SK-N-SH treated with all-trans-retinoic acid at 6 μM for 48 hours (cell line): ENCODE data around the gene CD3E.

Experiments
- ATAC-seq: fragments of 200-7000 bp; cut with Tn5 transposase; 3 replicates; pipeline ENCODE4 v1.9.1; 2020; ENCODE audit warnings: mild to moderate bottlenecking, moderate library complexity
- ARNTL ChIP-seq: fragments of 450-650 bp; formaldehyde crosslinking; IDR thresholded peaks from 2 replicates; pipeline ENCODE4 v1.5.0; 2020; ENCODE audit warnings: low read depth, mild to moderate bottlenecking, moderate library complexity, borderline replicate concordance
- BACH2 ChIP-seq: fragments of 250-450 bp; sonication (Bioruptor Pico); IDR thresholded peaks from 2 replicates; pipeline ENCODE4 v1.9.0; 2021; ENCODE audit warnings: mild to moderate bottlenecking, borderline replicate concordance
- CSDC2 ChIP-seq: fragments of 250-450 bp; sonication (Bioruptor Pico); IDR thresholded peaks from 2 replicates; pipeline ENCODE4 v1.5.0; 2020; ENCODE audit warnings: mild to moderate bottlenecking, moderate library complexity
- ESRRG ChIP-seq: fragments of 250-450 bp; sonication (Bioruptor Pico); IDR thresholded peaks from 2 replicates; pipeline ENCODE4 v1.6.1; 2021; ENCODE audit warnings: mild to moderate bottlenecking
- GLIS3 ChIP-seq: fragments of 250-450 bp; sonication (Bioruptor Pico); IDR thresholded peaks from 2 replicates; pipeline ENCODE4 v1.5.0; 2020; ENCODE audit warnings: mild to moderate bottlenecking, moderate library complexity
- ISL1 ChIP-seq: fragments of 250-450 bp; sonication (Bioruptor Pico); IDR thresholded peaks from 2 replicates; pipeline ENCODE4 v2.1.2; 2022; ENCODE audit warnings: mild to moderate bottlenecking, moderate library complexity
- OSR1 ChIP-seq: fragments of 250-450 bp; sonication (Bioruptor Pico); IDR thresholded peaks from 2 replicates; pipeline ENCODE4 v1.8.0; 2022; ENCODE audit warnings: moderate library complexity, mild to moderate bottlenecking, inconsistent platforms
- PPARA ChIP-seq: fragments of 250-450 bp; sonication (Bioruptor Pico); IDR thresholded peaks from 2 replicates; pipeline ENCODE4 v1.5.0; 2020; ENCODE audit warnings: mild to moderate bottlenecking, borderline replicate concordance
- RARB ChIP-seq: fragments of 250-450 bp; sonication (Bioruptor Pico); IDR thresholded peaks from 2 replicates; pipeline ENCODE4 v1.8.0; 2021; ENCODE audit warnings: mild to moderate bottlenecking, moderate library complexity
- SNAI2 ChIP-seq: fragments of 250-450 bp; sonication (Bioruptor Pico); IDR thresholded peaks from 2 replicates; pipeline ENCODE4 v1.5.0; 2020; ENCODE audit warnings: mild to moderate bottlenecking, moderate library complexity
- TCF4 ChIP-seq: fragments of 250-450 bp; sonication (Bioruptor Pico); IDR thresholded peaks from 2 replicates; pipeline ENCODE4 v1.8.0; 2021; ENCODE audit warnings: mild to moderate bottlenecking, moderate library complexity, borderline replicate concordance
- TOX ChIP-seq: fragments of 250-450 bp; sonication (Bioruptor Pico); IDR thresholded peaks from 2 replicates; pipeline ENCODE4 v1.8.0; 2021; ENCODE audit warnings: mild to moderate bottlenecking, moderate library complexity, borderline replicate concordance
- ZC3H10 ChIP-seq: fragments of 250-450 bp; sonication (Bioruptor Pico); IDR thresholded peaks from 2 replicates; pipeline ENCODE4 v1.5.1; 2021; ENCODE audit warnings: mild to moderate bottlenecking, moderate library complexity
- ZFP3 ChIP-seq: fragments of 250-450 bp; sonication (Bioruptor Pico); IDR thresholded peaks from 2 replicates; pipeline ENCODE4 v1.5.0; 2020; ENCODE audit warnings: mild to moderate bottlenecking, moderate library complexity
- ZNF565 ChIP-seq: fragments of 450-650 bp; formaldehyde crosslinking; conservative IDR thresholded peaks from 2 replicates; pipeline ENCODE4 v1.5.0; 2020; ENCODE audit warnings: low read depth, mild to moderate bottlenecking, moderate library complexity
- ZNF70 ChIP-seq: fragments of 450-650 bp; formaldehyde crosslinking; IDR thresholded peaks from 2 replicates; pipeline ENCODE4 v1.5.0; 2020; ENCODE audit warnings: mild to moderate bottlenecking, moderate library complexity
- ZNF8 ChIP-seq: fragments of 450-650 bp; formaldehyde crosslinking; IDR thresholded peaks from 2 replicates; pipeline ENCODE4 v1.5.0; 2020; ENCODE audit warnings: mild to moderate bottlenecking, moderate library complexity
- TF ChIP-seq, protein P1 (sequence below): fragments of 250-450 bp; sonication (Bioruptor Pico); IDR thresholded peaks from 2 replicates; pipeline ENCODE4 v1.5.1; 2021; ENCODE audit warnings: mild to moderate bottlenecking, moderate library complexity
- TF ChIP-seq, protein P2 (sequence below): fragments of 250-450 bp; sonication (Bioruptor Pico); IDR thresholded peaks from 2 replicates; pipeline ENCODE4 v1.8.0; 2020; ENCODE audit warnings: mild to moderate bottlenecking, moderate library complexity, borderline replicate concordance
- TF ChIP-seq, protein P3 (sequence below): fragments of 250-450 bp; sonication (Bioruptor Pico); IDR thresholded peaks from 2 replicates; pipeline ENCODE4 v1.5.1; 2020; ENCODE audit warnings: low read depth, mild to moderate bottlenecking, moderate library complexity
- TF ChIP-seq, protein P4 (sequence below): fragments of 250-450 bp; sonication (Bioruptor Pico); IDR thresholded peaks from 2 replicates; pipeline ENCODE4 v1.5.0; 2020; ENCODE audit warnings: mild to moderate bottlenecking, moderate library complexity
- TF ChIP-seq, protein P5 (sequence below): fragments of 250-450 bp; sonication (Bioruptor Pico); IDR thresholded peaks from 2 replicates; pipeline ENCODE4 v1.8.0; 2021; ENCODE audit warnings: low read depth, mild to moderate bottlenecking, moderate library complexity, borderline replicate concordance

Gene CD3E

DNA sequence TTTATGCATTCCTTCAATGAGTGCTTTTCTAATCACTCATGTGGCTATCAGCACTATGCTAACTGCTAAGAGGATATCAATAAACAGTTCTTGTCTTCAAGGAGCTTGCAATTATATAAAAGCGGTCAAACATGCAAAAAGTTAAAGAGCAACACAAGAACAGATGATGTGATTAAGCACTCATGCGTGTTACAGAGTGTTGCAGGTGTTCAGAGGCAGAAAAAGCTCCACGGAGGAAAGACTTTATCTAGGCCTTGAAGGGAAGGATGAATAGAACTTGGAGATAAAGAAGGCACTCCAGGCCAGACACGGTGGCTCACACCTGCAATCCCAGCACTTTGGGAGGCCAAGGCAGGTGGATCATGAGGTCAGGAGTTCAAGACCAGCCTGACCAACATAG is 13.6 kb downstream of the CD3E start (continued):
- TF ChIP-seq, protein P1, sequence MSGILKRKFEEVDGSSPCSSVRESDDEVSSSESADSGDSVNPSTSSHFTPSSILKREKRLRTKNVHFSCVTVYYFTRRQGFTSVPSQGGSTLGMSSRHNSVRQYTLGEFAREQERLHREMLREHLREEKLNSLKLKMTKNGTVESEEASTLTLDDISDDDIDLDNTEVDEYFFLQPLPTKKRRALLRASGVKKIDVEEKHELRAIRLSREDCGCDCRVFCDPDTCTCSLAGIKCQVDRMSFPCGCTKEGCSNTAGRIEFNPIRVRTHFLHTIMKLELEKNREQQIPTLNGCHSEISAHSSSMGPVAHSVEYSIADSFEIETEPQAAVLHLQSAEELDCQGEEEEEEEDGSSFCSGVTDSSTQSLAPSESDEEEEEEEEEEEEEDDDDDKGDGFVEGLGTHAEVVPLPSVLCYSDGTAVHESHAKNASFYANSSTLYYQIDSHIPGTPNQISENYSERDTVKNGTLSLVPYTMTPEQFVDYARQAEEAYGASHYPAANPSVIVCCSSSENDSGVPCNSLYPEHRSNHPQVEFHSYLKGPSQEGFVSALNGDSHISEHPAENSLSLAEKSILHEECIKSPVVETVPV: no peak

DNA sequence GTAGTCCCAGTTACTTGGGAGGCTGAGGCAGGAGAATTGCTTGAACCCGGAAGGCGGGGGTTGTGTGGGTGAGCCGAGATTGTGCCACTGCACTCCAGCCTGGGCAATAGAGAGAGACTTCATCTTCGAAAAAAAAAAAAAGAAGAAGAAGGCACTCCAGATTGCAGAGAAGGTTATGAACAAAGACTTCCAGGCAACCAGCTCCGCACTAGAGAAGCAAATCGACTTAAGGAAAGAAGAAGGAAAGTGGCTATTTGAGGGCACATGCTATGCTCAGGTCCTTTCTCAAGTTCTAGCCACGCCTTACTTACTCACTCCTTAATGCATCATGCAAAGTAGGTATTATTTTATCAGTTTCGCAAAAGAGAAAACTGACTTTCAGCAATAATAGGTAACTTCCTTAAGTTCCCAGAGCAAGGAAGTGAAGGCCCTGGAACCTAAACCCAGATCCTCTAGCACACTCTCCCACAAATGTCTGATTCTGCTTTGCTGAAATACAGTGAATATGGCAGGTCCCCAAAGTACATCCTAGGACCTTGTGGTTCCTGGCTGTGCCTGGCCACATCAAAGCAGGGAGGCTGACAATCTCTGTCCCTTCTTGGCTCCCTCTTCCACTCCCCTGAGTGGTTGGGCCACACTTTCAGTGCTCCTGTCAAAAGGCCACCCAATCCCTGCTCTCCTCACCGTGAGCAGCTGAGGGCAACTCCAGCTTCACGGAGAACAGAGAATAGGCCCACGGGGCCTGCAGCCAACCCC is 14.2 kb downstream of the CD3E start:
- ATAC-seq: no peak
- TF ChIP-seq ZC3H10 (CRISPR knock-in tag) (no peak), GLIS3 (CRISPR knock-in tag) (no peak), SNAI2 (CRISPR knock-in tag) (no peak), ZFP3 (no peak)
- TF ChIP-seq, protein P2, sequence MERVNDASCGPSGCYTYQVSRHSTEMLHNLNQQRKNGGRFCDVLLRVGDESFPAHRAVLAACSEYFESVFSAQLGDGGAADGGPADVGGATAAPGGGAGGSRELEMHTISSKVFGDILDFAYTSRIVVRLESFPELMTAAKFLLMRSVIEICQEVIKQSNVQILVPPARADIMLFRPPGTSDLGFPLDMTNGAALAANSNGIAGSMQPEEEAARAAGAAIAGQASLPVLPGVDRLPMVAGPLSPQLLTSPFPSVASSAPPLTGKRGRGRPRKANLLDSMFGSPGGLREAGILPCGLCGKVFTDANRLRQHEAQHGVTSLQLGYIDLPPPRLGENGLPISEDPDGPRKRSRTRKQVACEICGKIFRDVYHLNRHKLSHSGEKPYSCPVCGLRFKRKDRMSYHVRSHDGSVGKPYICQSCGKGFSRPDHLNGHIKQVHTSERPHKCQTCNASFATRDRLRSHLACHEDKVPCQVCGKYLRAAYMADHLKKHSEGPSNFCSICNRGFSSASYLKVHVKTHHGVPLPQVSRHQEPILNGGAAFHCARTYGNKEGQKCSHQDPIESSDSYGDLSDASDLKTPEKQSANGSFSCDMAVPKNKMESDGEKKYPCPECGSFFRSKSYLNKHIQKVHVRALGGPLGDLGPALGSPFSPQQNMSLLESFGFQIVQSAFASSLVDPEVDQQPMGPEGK: no peak
- TF ChIP-seq, protein P3, sequence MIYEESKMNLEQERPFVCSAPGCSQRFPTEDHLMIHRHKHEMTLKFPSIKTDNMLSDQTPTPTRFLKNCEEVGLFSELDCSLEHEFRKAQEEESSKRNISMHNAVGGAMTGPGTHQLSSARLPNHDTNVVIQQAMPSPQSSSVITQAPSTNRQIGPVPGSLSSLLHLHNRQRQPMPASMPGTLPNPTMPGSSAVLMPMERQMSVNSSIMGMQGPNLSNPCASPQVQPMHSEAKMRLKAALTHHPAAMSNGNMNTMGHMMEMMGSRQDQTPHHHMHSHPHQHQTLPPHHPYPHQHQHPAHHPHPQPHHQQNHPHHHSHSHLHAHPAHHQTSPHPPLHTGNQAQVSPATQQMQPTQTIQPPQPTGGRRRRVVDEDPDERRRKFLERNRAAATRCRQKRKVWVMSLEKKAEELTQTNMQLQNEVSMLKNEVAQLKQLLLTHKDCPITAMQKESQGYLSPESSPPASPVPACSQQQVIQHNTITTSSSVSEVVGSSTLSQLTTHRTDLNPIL (CRISPR knock-in tag): no peak
- TF ChIP-seq, protein P4, sequence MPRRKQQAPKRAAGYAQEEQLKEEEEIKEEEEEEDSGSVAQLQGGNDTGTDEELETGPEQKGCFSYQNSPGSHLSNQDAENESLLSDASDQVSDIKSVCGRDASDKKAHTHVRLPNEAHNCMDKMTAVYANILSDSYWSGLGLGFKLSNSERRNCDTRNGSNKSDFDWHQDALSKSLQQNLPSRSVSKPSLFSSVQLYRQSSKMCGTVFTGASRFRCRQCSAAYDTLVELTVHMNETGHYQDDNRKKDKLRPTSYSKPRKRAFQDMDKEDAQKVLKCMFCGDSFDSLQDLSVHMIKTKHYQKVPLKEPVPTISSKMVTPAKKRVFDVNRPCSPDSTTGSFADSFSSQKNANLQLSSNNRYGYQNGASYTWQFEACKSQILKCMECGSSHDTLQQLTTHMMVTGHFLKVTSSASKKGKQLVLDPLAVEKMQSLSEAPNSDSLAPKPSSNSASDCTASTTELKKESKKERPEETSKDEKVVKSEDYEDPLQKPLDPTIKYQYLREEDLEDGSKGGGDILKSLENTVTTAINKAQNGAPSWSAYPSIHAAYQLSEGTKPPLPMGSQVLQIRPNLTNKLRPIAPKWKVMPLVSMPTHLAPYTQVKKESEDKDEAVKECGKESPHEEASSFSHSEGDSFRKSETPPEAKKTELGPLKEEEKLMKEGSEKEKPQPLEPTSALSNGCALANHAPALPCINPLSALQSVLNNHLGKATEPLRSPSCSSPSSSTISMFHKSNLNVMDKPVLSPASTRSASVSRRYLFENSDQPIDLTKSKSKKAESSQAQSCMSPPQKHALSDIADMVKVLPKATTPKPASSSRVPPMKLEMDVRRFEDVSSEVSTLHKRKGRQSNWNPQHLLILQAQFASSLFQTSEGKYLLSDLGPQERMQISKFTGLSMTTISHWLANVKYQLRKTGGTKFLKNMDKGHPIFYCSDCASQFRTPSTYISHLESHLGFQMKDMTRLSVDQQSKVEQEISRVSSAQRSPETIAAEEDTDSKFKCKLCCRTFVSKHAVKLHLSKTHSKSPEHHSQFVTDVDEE (CRISPR knock-in tag): no peak
- TF ChIP-seq, all 23 proteins: peak for 0

DNA sequence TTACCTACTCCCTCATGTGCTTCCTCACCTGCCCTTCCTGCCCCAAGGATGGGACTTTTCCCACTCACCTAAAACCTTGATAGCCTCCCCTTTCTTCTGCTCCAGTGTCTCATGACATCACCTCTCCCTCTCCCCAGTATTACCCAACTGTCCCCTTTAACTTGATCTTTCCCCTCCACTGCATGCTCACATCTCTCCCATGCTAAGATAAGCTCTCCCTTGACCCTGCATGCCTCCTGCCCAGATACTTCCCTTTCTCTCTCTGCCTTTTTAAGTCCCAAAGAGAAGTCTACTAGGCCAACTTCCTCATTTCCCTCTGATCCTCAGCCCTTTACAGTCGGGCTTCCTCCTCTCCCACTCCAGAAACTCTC is 14.8 kb downstream of the CD3E start:
- no peak for ATAC-seq
- no peak for TF ChIP-seq ARNTL
- TF ChIP-seq TOX (CRISPR knock-in tag): no peak
- TF ChIP-seq ISL1 (CRISPR knock-in tag): no peak
- TF ChIP-seq ESRRG (CRISPR knock-in tag): no peak
- TF ChIP-seq OSR1 (CRISPR knock-in tag): no peak
- TF ChIP-seq CSDC2 (CRISPR knock-in tag): no peak
- TF ChIP-seq ZNF8 (CRISPR knock-in tag): no peak
- TF ChIP-seq, protein P3 (CRISPR knock-in tag): no peak
- TF ChIP-seq GLIS3 (CRISPR knock-in tag): no peak
- TF ChIP-seq ZNF70 (CRISPR knock-in tag): no peak
- TF ChIP-seq SNAI2 (CRISPR knock-in tag): no peak
- TF ChIP-seq ZNF565: no peak
- TF ChIP-seq, protein P4 (CRISPR knock-in tag): no peak
- no peak for TF ChIP-seq TCF4 (CRISPR knock-in tag)
- TF ChIP-seq RARB (CRISPR knock-in tag): no peak
- TF ChIP-seq, protein P2: no peak
- TF ChIP-seq, protein P5, sequence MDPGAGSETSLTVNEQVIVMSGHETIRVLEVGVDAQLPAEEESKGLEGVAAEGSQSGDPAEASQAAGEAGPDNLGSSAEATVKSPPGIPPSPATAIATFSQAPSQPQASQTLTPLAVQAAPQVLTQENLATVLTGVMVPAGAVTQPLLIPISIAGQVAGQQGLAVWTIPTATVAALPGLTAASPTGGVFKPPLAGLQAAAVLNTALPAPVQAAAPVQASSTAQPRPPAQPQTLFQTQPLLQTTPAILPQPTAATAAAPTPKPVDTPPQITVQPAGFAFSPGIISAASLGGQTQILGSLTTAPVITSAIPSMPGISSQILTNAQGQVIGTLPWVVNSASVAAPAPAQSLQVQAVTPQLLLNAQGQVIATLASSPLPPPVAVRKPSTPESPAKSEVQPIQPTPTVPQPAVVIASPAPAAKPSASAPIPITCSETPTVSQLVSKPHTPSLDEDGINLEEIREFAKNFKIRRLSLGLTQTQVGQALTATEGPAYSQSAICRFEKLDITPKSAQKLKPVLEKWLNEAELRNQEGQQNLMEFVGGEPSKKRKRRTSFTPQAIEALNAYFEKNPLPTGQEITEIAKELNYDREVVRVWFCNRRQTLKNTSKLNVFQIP (CRISPR knock-in tag): no peak
- no peak for TF ChIP-seq BACH2
- no peak for TF ChIP-seq PPARA
